DND-41 (cell line): Measurements from ENCODE around the gene NUP210L.

ENCODE experiments used
- EZH2 ChIP-seq: IDR thresholded peaks from 3 replicates; pipeline ENCODE4 v1.6.1; 2012; ENCODE audit warnings: borderline replicate concordance, low read depth, mild to moderate bottlenecking, moderate library complexity, low read length, inconsistent platforms; ENCODE audit not compliant: severe bottlenecking
- TF ChIP-seq, protein P1 (sequence below): IDR thresholded peaks from 2 replicates; pipeline ENCODE4 v1.5.1; 2012; ENCODE audit warnings: borderline replicate concordance, low read length, moderate library complexity, mild to moderate bottlenecking; ENCODE audit not compliant: poor library complexity, severe bottlenecking; ENCODE audit errors: extremely low read depth

DNA sequence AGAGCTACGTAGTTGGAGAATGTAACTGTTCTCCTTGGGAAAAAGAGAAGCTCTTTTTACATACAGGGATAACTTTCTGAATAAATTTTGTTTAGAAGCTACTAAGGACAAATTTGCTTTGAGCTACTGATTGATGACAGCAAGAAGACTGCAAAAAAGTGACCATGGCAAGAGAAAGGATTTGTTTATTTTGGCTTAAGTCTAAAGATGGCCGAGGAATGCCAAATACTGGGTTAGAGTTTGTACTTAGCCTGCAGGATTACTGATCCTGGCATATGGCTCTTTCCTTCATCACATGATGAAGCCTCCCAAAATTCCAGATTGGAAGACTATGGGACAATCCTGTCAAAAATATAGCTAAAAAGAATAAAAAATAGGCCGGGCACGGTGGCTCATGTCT is 135.6 kb downstream of the NUP210L start:
- TF ChIP-seq, protein P1, sequence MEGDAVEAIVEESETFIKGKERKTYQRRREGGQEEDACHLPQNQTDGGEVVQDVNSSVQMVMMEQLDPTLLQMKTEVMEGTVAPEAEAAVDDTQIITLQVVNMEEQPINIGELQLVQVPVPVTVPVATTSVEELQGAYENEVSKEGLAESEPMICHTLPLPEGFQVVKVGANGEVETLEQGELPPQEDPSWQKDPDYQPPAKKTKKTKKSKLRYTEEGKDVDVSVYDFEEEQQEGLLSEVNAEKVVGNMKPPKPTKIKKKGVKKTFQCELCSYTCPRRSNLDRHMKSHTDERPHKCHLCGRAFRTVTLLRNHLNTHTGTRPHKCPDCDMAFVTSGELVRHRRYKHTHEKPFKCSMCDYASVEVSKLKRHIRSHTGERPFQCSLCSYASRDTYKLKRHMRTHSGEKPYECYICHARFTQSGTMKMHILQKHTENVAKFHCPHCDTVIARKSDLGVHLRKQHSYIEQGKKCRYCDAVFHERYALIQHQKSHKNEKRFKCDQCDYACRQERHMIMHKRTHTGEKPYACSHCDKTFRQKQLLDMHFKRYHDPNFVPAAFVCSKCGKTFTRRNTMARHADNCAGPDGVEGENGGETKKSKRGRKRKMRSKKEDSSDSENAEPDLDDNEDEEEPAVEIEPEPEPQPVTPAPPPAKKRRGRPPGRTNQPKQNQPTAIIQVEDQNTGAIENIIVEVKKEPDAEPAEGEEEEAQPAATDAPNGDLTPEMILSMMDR = no peak
- TF ChIP-seq EZH2 = no peak
